Uterus (tissue), 4 donors: ENCODE measurements around the gene DNAJC6. TPM values are rescaled to one million over a fixed set of nuclear protein-coding genes. Genes with fewer than 3 reads are reported as not detected.

ENCODE experiments used
- DNase-seq, 2 donors: peaks; one replicate each; pipeline ENCODE4 v3.0.0-alpha.2; 2019 to 2020
- H3K27ac ChIP-seq, 2 donors: fragments of 200-600 bp; sonication (generic); 1 replicate in 1 of 2; 2 replicates in 1 of 2; pipeline ENCODE4 v1.5.1; 2016 to 2018
- H3K27me3 ChIP-seq, 2 donors: fragments of 200-600 bp; sonication (generic); one replicate each; pipeline ENCODE4 v1.5.1; 2018 to 2019; ENCODE audit warnings: control low read depth in 1 of 2
- H3K36me3 ChIP-seq, 2 donors: fragments of 200-600 bp; sonication (generic); one replicate each; pipeline ENCODE4 v1.5.1; 2019; ENCODE audit warnings: control low read depth in 1 of 2
- H3K4me1 ChIP-seq, 2 donors: fragments of 200-600 bp; sonication (generic); one replicate each; pipeline ENCODE4 v1.5.1; 2018 to 2019; ENCODE audit warnings: control low read depth in 1 of 2
- H3K4me3 ChIP-seq, 2 donors: fragments of 200-600 bp; sonication (generic); 1 replicate in 1 of 2; 2 replicates in 1 of 2; pipeline ENCODE4 v1.5.1; 2018 to 2019; ENCODE audit warnings: mild to moderate bottlenecking in 1 of 2
- H3K9me3 ChIP-seq, 2 donors: fragments of 200-600 bp; sonication (generic); one replicate each; pipeline ENCODE4 v1.5.1; 2019; ENCODE audit warnings: control low read depth in 1 of 2
- POLR2A ChIP-seq, 2 donors: fragments of 450-650 bp; IDR thresholded peaks; one replicate each; pipeline ENCODE4 v1.6.1; 2016; ENCODE audit warnings: antibody characterized with exemption in 2 of 2, mild to moderate bottlenecking in 1 of 2, moderate library complexity in 1 of 2
- intact Hi-C: fragments of 100-400 bp; cut with DNase I; formaldehyde crosslinking; loops from one replicate; pipeline ENCODE4 v1.15.1; 2023; ENCODE audit warnings: low total_unique reads
- total RNA-seq, 4 donors: library from RNA; depleted of rRNA in 3 of 4; stranded (reverse); fragments of >200 nt in 3 of 4; gene quantifications; one replicate each; pipeline versions ENCODE4 v1.1.0 to v1.2.4, GENCODE V29; 2014 to 2023
- TF ChIP-seq, protein P1 (sequence below), 4 experiments: fragments of 200-600 bp in 2 of 4; fragments of 450-650 bp in 2 of 4; sonication (generic) in 2 of 4; IDR thresholded peaks; one replicate each; pipeline ENCODE4 v1.5.1; 2016 to 2019; ENCODE audit warnings: antibody characterized with exemption in 4 of 4, mild to moderate bottlenecking in 2 of 4, moderate library complexity in 1 of 4
- donor health status: DM: yes; HTN: yes; CAD: no.

Gene DNAJC6
- total RNA-seq, 4 donors from 2014 or later: 3.1 to 11.3 (median 4.2) TPM

DNA sequence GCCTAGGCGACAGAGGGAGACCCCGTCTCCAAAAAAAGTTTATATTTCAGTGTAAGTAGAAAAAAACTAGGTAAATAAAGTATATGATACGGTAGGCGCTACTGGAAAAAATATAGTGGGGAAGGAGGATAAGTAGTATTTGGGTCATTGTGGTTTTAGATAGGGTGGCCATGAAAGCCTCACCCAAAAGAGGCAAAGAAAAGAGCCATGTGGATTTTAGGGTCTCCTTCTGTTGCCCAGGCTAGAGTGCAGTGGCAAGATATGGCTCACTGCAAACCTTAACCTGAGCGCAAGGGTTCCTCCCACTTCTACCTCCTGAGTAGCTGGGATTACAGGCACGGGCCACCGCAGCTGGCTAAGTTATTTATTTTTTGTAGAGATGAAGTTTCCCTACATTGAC, 128.3 kb downstream of the DNAJC6 start:
- H3K4me1 ChIP-seq: no peaks in the 10 kb centered on the region
- DNase-seq: no peak
- no peaks in the 10 kb centered on the region for H3K36me3 ChIP-seq
- intact Hi-C loops: no loop called here
- H3K27me3 ChIP-seq: no peaks in the 10 kb centered on the region
- no peak overlapping the region for H3K4me3 ChIP-seq
- H3K27ac ChIP-seq: no peak overlapping the region
- H3K9me3 ChIP-seq: no peaks in the 10 kb centered on the region
- TF ChIP-seq, protein P1, sequence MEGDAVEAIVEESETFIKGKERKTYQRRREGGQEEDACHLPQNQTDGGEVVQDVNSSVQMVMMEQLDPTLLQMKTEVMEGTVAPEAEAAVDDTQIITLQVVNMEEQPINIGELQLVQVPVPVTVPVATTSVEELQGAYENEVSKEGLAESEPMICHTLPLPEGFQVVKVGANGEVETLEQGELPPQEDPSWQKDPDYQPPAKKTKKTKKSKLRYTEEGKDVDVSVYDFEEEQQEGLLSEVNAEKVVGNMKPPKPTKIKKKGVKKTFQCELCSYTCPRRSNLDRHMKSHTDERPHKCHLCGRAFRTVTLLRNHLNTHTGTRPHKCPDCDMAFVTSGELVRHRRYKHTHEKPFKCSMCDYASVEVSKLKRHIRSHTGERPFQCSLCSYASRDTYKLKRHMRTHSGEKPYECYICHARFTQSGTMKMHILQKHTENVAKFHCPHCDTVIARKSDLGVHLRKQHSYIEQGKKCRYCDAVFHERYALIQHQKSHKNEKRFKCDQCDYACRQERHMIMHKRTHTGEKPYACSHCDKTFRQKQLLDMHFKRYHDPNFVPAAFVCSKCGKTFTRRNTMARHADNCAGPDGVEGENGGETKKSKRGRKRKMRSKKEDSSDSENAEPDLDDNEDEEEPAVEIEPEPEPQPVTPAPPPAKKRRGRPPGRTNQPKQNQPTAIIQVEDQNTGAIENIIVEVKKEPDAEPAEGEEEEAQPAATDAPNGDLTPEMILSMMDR (IDR thresholded peaks at IDR 0.05): no peak
- no peak for TF ChIP-seq POLR2A (IDR thresholded peaks at IDR 0.05)

DNA sequence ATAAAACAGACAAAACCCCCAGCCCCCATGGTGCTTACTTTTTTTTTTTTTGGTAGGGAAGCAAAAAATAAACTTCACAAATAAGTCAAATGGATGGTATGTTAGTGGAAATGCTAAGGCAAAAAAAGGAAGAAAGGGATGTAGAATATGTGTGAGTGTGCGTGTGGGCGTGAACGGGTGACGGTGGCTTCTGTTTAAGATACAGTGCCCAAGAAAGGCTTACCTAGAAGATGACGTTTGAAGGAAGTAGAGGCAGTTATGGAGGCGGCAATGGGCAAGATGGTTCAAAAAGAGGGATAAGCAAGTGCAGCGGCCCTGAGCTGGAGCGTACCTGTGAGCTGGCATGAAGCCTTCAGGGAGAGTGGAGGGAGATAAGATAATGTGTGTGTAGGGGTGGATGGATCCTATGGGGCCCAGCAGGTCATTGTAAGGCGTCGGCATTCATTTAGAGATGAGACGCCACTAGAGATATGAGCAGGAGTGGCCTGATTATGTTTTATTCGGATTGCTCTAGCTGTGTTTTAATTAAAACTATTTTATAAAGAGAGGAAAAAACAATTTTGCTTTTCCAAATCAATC, 131.1 kb downstream of the DNAJC6 start:
- Histone ChIP-seq H3K9me3 (no peaks in the 10 kb centered on the region), H3K27ac (no peak overlapping the region), H3K4me3 (no peak overlapping the region), H3K27me3 (no peaks in the 10 kb centered on the region), H3K4me1 (no peaks in the 10 kb centered on the region), H3K36me3 (no peaks in the 10 kb centered on the region)
- TF ChIP-seq, protein P1 (IDR thresholded peaks at IDR 0.05): no peak
- TF ChIP-seq POLR2A (IDR thresholded peaks at IDR 0.05): no peak
- intact Hi-C loops: no loop called here
- DNase-seq: no peak

DNA sequence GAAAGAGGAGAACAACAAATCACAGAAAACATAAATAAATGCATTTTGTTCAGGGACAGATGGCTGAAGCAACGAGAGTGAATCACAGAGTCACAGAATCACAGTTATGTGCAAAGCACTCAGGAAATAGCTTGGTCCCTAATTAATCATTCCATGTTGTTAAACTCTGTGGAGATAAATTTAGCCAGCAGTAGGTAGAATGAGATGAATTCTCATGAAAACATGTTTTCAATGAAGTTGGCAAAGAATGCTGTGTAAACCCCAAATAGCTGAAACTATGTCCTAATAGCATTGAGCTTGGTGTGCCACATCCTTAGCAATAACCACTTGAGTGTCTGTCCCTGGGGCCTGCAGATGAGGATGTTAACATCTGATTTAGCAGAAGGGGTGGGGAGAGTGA, 131.6 kb downstream of the DNAJC6 start:
- Histone ChIP-seq H3K36me3 (no peaks in the 10 kb centered on the region), H3K4me3 (no peak overlapping the region), H3K4me1 (no peaks in the 10 kb centered on the region), H3K27me3 (no peaks in the 10 kb centered on the region), H3K27ac (no peak overlapping the region), H3K9me3 (no peaks in the 10 kb centered on the region)
- intact Hi-C loops: no loop called here
- TF ChIP-seq POLR2A (IDR thresholded peaks at IDR 0.05): no peak
- TF ChIP-seq, protein P1 (IDR thresholded peaks at IDR 0.05): no peak
- no peak for DNase-seq

DNA sequence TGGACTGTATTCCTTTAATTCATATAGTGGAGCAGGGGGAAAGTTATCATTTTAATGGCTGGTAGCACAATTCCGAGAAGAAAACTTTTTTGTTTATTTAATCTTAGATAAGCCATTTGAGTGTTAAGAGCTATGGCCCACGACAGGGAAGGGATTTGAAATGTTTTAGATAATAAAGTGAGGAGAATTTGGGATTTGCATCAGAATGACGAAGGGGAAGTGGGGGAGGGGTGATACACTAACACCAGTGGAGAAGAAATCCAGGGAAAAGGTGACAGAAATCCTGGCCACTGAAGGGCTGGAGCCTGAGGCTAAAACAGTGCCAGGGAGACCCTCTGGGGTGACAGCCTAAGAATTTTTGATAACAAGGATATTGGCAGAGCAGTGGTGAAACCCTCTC, 132.1 kb downstream of the DNAJC6 start:
- TF ChIP-seq, protein P1 (IDR thresholded peaks at IDR 0.05): no peak
- no peak for TF ChIP-seq POLR2A (IDR thresholded peaks at IDR 0.05)
- Histone ChIP-seq H3K36me3 (no peaks in the 10 kb centered on the region), H3K9me3 (no peaks in the 10 kb centered on the region), H3K4me3 (no peak overlapping the region), H3K4me1 (no peaks in the 10 kb centered on the region), H3K27me3 (no peaks in the 10 kb centered on the region), H3K27ac (no peak overlapping the region)
- DNase-seq: no peak
- intact Hi-C loops: no loop called here

DNA sequence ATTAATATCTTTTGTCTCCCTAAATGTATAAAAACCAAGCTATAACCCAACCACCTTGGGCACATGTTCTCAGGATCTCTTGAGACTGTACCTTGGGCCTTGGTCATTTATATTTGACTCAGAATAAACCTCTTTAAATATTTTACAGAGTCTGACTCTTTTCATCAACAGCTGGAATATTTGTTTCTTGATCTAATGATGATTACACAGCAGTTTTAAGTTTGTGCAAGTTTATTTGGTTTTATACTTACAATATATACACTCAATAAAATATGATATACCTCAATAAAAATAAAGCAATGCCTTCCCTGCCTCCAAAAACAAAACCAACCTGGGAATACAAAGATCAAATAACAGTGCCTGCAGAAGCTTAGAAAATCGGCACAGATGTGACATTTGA, 133.1 kb downstream of the DNAJC6 start:
- H3K36me3 ChIP-seq: no peaks in the 10 kb centered on the region
- no peak overlapping the region for H3K27ac ChIP-seq
- no peak for DNase-seq
- no peak overlapping the region for H3K4me3 ChIP-seq
- intact Hi-C loops: no loop called here
- TF ChIP-seq, protein P1 (IDR thresholded peaks at IDR 0.05): no peak
- TF ChIP-seq POLR2A (IDR thresholded peaks at IDR 0.05): no peak
- H3K4me1 ChIP-seq: no peaks in the 10 kb centered on the region
- H3K9me3 ChIP-seq: no peaks in the 10 kb centered on the region
- H3K27me3 ChIP-seq: no peaks in the 10 kb centered on the region
